Kidney (tissue), 11 donors: ENCODE results near the gene CLEC18B. TPM values are rescaled to one million over a fixed set of nuclear protein-coding genes. Genes with fewer than 3 reads are reported as not detected.
"Not testable (repeated sequence)": the region's sequence is repeated elsewhere in the genome, so short reads cannot be mapped to it uniquely, and the experiment has no call there.

ENCODE experiments used
- DNase-seq, 5 donors: peaks; one replicate each; pipeline ENCODE4 v3.0.0-alpha.2; 2013 to 2020
- FAIRE-seq: peaks from 2 replicates; lab custom pipeline; 2012; peaks lifted over from hg19 to GRCh38; lab: Jason Lieb, UNC
- H3K27ac ChIP-seq, 2 donors: one replicate each; pipeline ENCODE4 v1.7.0; 2013; ENCODE audit warnings: low read depth in 2 of 2, low read length in 2 of 2, inconsistent platforms in 1 of 2
- H3K27me3 ChIP-seq: one replicate; pipeline ENCODE4 v1.7.1; 2013; ENCODE audit warnings: low read length, inconsistent platforms; ENCODE audit not compliant: control insufficient read depth, insufficient read depth
- H3K36me3 ChIP-seq, 3 donors: one replicate each; pipeline versions ENCODE4 v1.7.0 to v1.7.1; 2013; ENCODE audit warnings: low read length in 3 of 3, control low read depth in 1 of 3, inconsistent platforms in 1 of 3; ENCODE audit not compliant: insufficient read depth in 3 of 3, control insufficient read depth in 2 of 3
- H3K4me1 ChIP-seq, 3 donors: one replicate each; pipeline versions ENCODE4 v1.7.0 to v1.7.1; 2013; ENCODE audit warnings: low read length in 3 of 3, inconsistent platforms in 1 of 3, low read depth in 1 of 3; ENCODE audit not compliant: control insufficient read depth in 2 of 3, insufficient read depth in 2 of 3
- H3K4me3 ChIP-seq, 3 donors: one replicate each; pipeline versions ENCODE4 v1.7.0 to v1.8.1; 2013; ENCODE audit warnings: low read length in 3 of 3, control low read depth in 1 of 3, inconsistent platforms in 1 of 3
- H3K9ac ChIP-seq, 3 donors: one replicate each; pipeline versions ENCODE4 v1.7.0 to v1.7.1; 2013; ENCODE audit warnings: low read length in 3 of 3, control low read depth in 1 of 3, inconsistent platforms in 1 of 3
- H3K9me3 ChIP-seq, 3 donors: one replicate each; pipeline versions ENCODE4 v1.7.0 to v1.7.1; 2013; ENCODE audit warnings: low read length in 3 of 3, control low read depth in 1 of 3, inconsistent platforms in 1 of 3; ENCODE audit not compliant: control insufficient read depth in 2 of 3, insufficient read depth in 1 of 3
- intact Hi-C: fragments of 100-400 bp; cut with DNase I; formaldehyde crosslinking; loops from one replicate; pipeline ENCODE4 v1.11.1; 2022
- polyA plus RNA-seq: library from polyadenylated mRNA; stranded (reverse); fragments of 350-450 nt; fragmentation: Illumina TruSeq; extraction: RNeasy Lipid Tissue Mini Kit (QIAGEN cat#74804); gene quantifications from one replicate; pipeline ENCODE4 v1.2.3, GENCODE V29; 2014; ENCODE audit warnings: low read depth, low replicate concordance; ENCODE audit not compliant: insufficient read depth
- total RNA-seq: library from RNA; stranded (reverse); fragmentation: NEBNext Ultra II Directional; extraction: Animal tissue kit (Norgen Biotek cat#: 25700); gene quantifications from one replicate; pipeline ENCODE4 v1.2.1, GENCODE V29; 2021
- donor health status: control.
- donor health status: control.
- donor health status: DM: yes; HTN: yes; CAD: no.
- donor health status: Normal renal cell carcinoma (clear cell type).

The CLEC18B gene
- total and polyA plus RNA-seq, 2 donors from 2014 or later: 5.3 to 46.1 TPM

- FAIRE-seq, H3K4me3 ChIP-seq, H3K9me3 ChIP-seq, H3K36me3 ChIP-seq, intact Hi-C loops, H3K27me3 ChIP-seq, H3K9ac ChIP-seq, H3K4me1 ChIP-seq: not testable (repeated sequence)
- H3K27ac ChIP-seq: peak overlapping the region in 1 of 2 donors; percentile 55
- peak in 4 of 5 donors; percentile 49 to 65 (median 59) for DNase-seq
Observed at GRCh38 chr16:74361646-74362610, 59.4 kb downstream of the CLEC18B start.

Other genes starting within 250 kb of the CLEC18B start
- 60.7 TPM for gene PSMD7, start 124.7 kb downstream of the CLEC18B start, total RNA-seq
- gene PSMD7, start 124.7 kb downstream of the CLEC18B start, polyA plus RNA-seq: 69.6 TPM
- gene NPIPB15, start 45.2 kb downstream of the CLEC18B start, total RNA-seq: 5.2 TPM
- gene NPIPB15, start 45.2 kb downstream of the CLEC18B start, polyA plus RNA-seq: not detected
- 167 TPM for gene GLG1, start 185.6 kb upstream of the CLEC18B start, total RNA-seq
- gene GLG1, start 185.6 kb upstream of the CLEC18B start, polyA plus RNA-seq: 58.8 TPM
- 26.0 TPM for gene RFWD3, start 245.4 kb upstream of the CLEC18B start, total RNA-seq
- 5.8 TPM for gene RFWD3, start 245.4 kb upstream of the CLEC18B start, polyA plus RNA-seq